HEK293 (cell line): Measurements from ENCODE around the gene COMMD6.

Experiments used
- CTCF ChIA-PET: fragments of 350-600 bp; formaldehyde crosslinking; extraction: SDS; loops from one replicate; lab custom pipeline; 2021; ENCODE audit warnings: antibody characterized with exemption; lab: Yijun Ruan, JAX
- POLR2A ChIA-PET: fragments of 300-600 bp; formaldehyde crosslinking; extraction: SDS; loops from one replicate; lab custom pipeline; 2020; ENCODE audit warnings: antibody characterized with exemption, inconsistent platforms; lab: Yijun Ruan, JAX
- H3K27ac ChIP-seq: fragments of 200-500 bp; sonication (Bioruptor generic); 2 replicates; pipeline ENCODE4 v1.5.1; 2014; ENCODE audit warnings: low read depth, low read length, control low read depth, inconsistent platforms; ENCODE audit errors: extremely low read depth
- H3K36me3 ChIP-seq, 2 experiments: fragments of 200-500 bp in 1 of 2; sonication (Bioruptor generic) in 1 of 2; 1 replicate in 1 of 2; 2 replicates in 1 of 2; pipeline ENCODE4 v1.5.1; 2014 to 2017; ENCODE audit warnings: inconsistent platforms in 2 of 2, low read length in 2 of 2; ENCODE audit not compliant: control insufficient read depth in 2 of 2, insufficient read depth in 1 of 2
- H3K4me1 ChIP-seq: fragments of 200-500 bp; sonication (Bioruptor generic); 2 replicates; pipeline ENCODE4 v1.5.1; 2014; ENCODE audit warnings: mild to moderate bottlenecking, low read length, inconsistent platforms; ENCODE audit not compliant: control insufficient read depth, insufficient read depth
- H3K4me3 ChIP-seq: 2 replicates; pipeline ENCODE4 v1.5.1; 2011; ENCODE audit warnings: low read depth, mild to moderate bottlenecking, control low read depth, low read length, moderate library complexity
- H3K9me3 ChIP-seq: fragments of 200-500 bp; sonication (Bioruptor generic); 2 replicates; pipeline ENCODE4 v1.5.1; 2014; ENCODE audit warnings: low read depth, low read length, inconsistent platforms; ENCODE audit not compliant: control insufficient read depth, insufficient read depth
- KLF10 ChIP-seq: fragments of 450-650 bp; IDR thresholded peaks from 2 replicates; pipeline ENCODE4 v1.5.1; 2018; ENCODE audit warnings: missing biosample characterization, mild to moderate bottlenecking, missing genetic modification characterization
- SP3 ChIP-seq: fragments of 450-650 bp; formaldehyde crosslinking; IDR thresholded peaks from 2 replicates; pipeline ENCODE4 v1.5.1; 2016; ENCODE audit warnings: missing biosample characterization, missing genetic modification characterization
- TRIM28 ChIP-seq: IDR thresholded peaks from 2 replicates; pipeline ENCODE4 v1.6.1; 2011; ENCODE audit warnings: low read length, control low read depth, borderline replicate concordance
- ZBTB17 ChIP-seq: fragments of 450-650 bp; formaldehyde crosslinking; IDR thresholded peaks from 2 replicates; pipeline ENCODE4 v1.5.1; 2016; ENCODE audit warnings: missing biosample characterization, missing genetic modification characterization
- ZBTB48 ChIP-seq: fragments of 450-650 bp; formaldehyde crosslinking; IDR thresholded peaks from 2 replicates; pipeline ENCODE4 v1.5.1; 2016; ENCODE audit warnings: missing biosample characterization, missing genetic modification characterization
- ZNF138 ChIP-seq: fragments of 450-650 bp; formaldehyde crosslinking; IDR thresholded peaks from 2 replicates; pipeline ENCODE4 v1.5.1; 2016; ENCODE audit warnings: missing biosample characterization, missing genetic modification characterization, borderline replicate concordance
- ZNF140 ChIP-seq: fragments of 450-650 bp; formaldehyde crosslinking; IDR thresholded peaks from 2 replicates; pipeline ENCODE4 v1.5.1; 2016; ENCODE audit warnings: missing biosample characterization, missing genetic modification characterization
- ZNF214 ChIP-seq: fragments of 450-650 bp; formaldehyde crosslinking; IDR thresholded peaks from 2 replicates; pipeline ENCODE4 v1.5.1; 2017; ENCODE audit warnings: missing biosample characterization, mild to moderate bottlenecking, missing genetic modification characterization, borderline replicate concordance
- ZNF274 ChIP-seq, 2 experiments: fragments of 200-500 bp in 1 of 2; fragments of 450-650 bp in 1 of 2; sonication (Bioruptor generic) in 1 of 2; formaldehyde crosslinking in 1 of 2; IDR thresholded peaks; 2 replicates each; pipeline versions ENCODE4 v1.5.1 to v1.6.1; 2014 to 2016; ENCODE audit warnings: borderline replicate concordance in 1 of 2, inconsistent platforms in 1 of 2, low read length in 1 of 2, missing biosample characterization in 1 of 2, missing genetic modification characterization in 1 of 2
- ZNF341 ChIP-seq: fragments of 450-650 bp; formaldehyde crosslinking; IDR thresholded peaks from 2 replicates; pipeline ENCODE4; 2016; ENCODE audit warnings: low read depth, missing biosample characterization, missing genetic modification characterization
- ZNF366 ChIP-seq: fragments of 450-650 bp; formaldehyde crosslinking; conservative IDR thresholded peaks from 2 replicates; pipeline ENCODE4 v1.5.1; 2016; ENCODE audit warnings: missing biosample characterization, missing genetic modification characterization
- ZNF394 ChIP-seq: fragments of 450-650 bp; formaldehyde crosslinking; IDR thresholded peaks from 2 replicates; pipeline ENCODE4 v1.5.1; 2016; ENCODE audit warnings: missing biosample characterization, missing genetic modification characterization, mild to moderate bottlenecking, moderate library complexity, borderline replicate concordance
- ZNF501 ChIP-seq: fragments of 450-650 bp; formaldehyde crosslinking; IDR thresholded peaks from 2 replicates; pipeline ENCODE4 v1.5.1; 2016; ENCODE audit warnings: missing biosample characterization, missing genetic modification characterization
- ZNF549 ChIP-seq: fragments of 450-650 bp; IDR thresholded peaks from 2 replicates; pipeline ENCODE4 v1.5.1; 2018; ENCODE audit warnings: missing biosample characterization, missing genetic modification characterization, mild to moderate bottlenecking, inconsistent platforms, moderate library complexity
- ZNF558 ChIP-seq: fragments of 450-650 bp; formaldehyde crosslinking; IDR thresholded peaks from 2 replicates; pipeline ENCODE4 v1.5.1; 2016; ENCODE audit warnings: missing biosample characterization, missing genetic modification characterization
- ZNF571 ChIP-seq: fragments of 450-650 bp; formaldehyde crosslinking; IDR thresholded peaks from 2 replicates; pipeline ENCODE4 v1.5.0; 2017; ENCODE audit warnings: missing biosample characterization, missing genetic modification characterization
- ZNF626 ChIP-seq: fragments of 450-650 bp; sonication (Bioruptor Pico); formaldehyde crosslinking; IDR thresholded peaks from 2 replicates; pipeline ENCODE4 v1.5.1; 2018; ENCODE audit warnings: missing biosample characterization, missing genetic modification characterization, inconsistent platforms
- ZNF670 ChIP-seq: fragments of 450-650 bp; formaldehyde crosslinking; IDR thresholded peaks from 2 replicates; pipeline ENCODE4 v1.5.1; 2016; ENCODE audit warnings: missing biosample characterization, missing genetic modification characterization, low read depth
- TF ChIP-seq, protein P1 (sequence below): fragments of 450-650 bp; formaldehyde crosslinking; IDR thresholded peaks from 2 replicates; pipeline ENCODE4 v1.5.1; 2016; ENCODE audit warnings: missing biosample characterization, missing genetic modification characterization
- TF ChIP-seq, protein P2 (sequence below): fragments of 450-650 bp; formaldehyde crosslinking; IDR thresholded peaks from 2 replicates; pipeline ENCODE4 v1.5.1; 2016; ENCODE audit warnings: missing biosample characterization, missing genetic modification characterization
- TF ChIP-seq, protein P3 (sequence below): fragments of 450-650 bp; formaldehyde crosslinking; IDR thresholded peaks from 2 replicates; pipeline ENCODE4 v1.5.1; 2016; ENCODE audit warnings: missing biosample characterization, missing genetic modification characterization
- TF ChIP-seq, protein P4 (sequence below): fragments of 450-650 bp; formaldehyde crosslinking; IDR thresholded peaks from 2 replicates; pipeline ENCODE4 v1.5.1; 2016; ENCODE audit warnings: missing biosample characterization, missing genetic modification characterization

The COMMD6 gene

DNA sequence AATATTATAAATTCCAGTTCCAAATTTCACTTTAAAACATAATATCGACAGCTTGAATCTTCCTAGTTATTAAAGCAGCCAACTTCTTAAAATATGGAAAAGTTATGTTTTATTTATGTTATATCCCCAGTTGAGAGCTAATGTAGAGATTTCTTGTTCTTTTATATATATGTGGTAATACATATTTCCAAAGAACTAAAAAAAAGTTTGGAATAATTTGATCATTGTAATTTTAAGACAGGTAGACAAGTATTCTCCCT is 54.9 kb downstream of the COMMD6 start:
- ChIA-PET CTCF (interaction anchor here (0.5 to 2.3 kb wide), 21 partner anchors 12 to 1216 kb away, joined by 3 to 14 read pairs (median 5); no protein-coding TSS in a partner anchor), POLR2A (interaction anchor here (1.0 to 1.3 kb wide), 3 partner anchors 14 to 64 kb away, joined by 3 to 5 read pairs (median 4); no protein-coding TSS in a partner anchor)
- Histone ChIP-seq H3K4me3 (peak overlapping the region; percentile 70), H3K9me3 (no peaks in the 10 kb centered on the region), H3K36me3 (no peaks in the 10 kb centered on the region)
- TF ChIP-seq, protein P1, sequence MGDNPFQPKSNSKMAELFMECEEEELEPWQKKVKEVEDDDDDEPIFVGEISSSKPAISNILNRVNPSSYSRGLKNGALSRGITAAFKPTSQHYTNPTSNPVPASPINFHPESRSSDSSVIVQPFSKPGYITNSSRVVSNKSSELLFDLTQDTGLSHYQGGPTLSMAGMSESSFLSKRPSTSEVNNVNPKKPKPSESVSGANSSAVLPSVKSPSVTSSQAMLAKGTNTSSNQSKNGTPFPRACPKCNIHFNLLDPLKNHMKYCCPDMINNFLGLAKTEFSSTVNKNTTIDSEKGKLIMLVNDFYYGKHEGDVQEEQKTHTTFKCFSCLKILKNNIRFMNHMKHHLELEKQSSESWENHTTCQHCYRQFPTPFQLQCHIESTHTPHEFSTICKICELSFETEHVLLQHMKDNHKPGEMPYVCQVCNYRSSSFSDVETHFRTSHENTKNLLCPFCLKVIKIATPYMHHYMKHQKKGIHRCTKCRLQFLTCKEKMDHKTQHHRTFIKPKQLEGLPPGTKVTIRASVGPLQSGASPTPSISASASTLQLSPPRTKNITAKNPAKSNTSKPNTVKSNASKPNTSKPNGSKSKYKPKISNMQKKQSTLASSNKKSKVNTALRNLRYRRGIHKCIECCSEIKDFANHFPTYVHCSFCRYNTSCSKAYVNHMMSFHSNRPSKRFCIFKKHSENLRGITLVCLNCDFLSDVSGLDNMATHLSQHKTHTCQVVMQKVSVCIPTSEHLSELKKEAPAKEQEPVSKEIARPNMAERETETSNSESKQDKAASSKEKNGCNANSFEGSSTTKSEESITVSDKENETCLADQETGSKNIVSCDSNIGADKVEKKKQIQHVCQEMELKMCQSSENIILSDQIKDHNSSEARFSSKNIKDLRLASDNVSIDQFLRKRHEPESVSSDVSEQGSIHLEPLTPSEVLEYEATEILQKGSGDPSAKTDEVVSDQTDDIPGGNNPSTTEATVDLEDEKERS (tag by site-specific recombination) = no peak
- TF ChIP-seq, protein P2, sequence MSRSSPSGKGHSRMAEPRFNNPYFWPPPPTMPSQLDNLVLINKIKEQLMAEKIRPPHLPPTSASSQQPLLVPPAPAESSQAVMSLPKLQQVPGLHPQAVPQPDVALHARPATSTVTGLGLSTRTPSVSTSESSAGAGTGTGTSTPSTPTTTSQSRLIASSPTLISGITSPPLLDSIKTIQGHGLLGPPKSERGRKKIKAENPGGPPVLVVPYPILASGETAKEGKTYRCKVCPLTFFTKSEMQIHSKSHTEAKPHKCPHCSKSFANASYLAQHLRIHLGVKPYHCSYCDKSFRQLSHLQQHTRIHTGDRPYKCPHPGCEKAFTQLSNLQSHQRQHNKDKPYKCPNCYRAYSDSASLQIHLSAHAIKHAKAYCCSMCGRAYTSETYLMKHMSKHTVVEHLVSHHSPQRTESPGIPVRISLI (tag by site-specific recombination) = 0 out of 2 replicates have a peak, but pooled peaks have one; percentile 44
- TF ChIP-seq, all 188 proteins: peak for 1
- H3K27ac ChIP-seq = no peak overlapping the region
- no peaks in the 10 kb centered on the region; the same call in 1 of the 2 replicates for H3K4me1 ChIP-seq

DNA sequence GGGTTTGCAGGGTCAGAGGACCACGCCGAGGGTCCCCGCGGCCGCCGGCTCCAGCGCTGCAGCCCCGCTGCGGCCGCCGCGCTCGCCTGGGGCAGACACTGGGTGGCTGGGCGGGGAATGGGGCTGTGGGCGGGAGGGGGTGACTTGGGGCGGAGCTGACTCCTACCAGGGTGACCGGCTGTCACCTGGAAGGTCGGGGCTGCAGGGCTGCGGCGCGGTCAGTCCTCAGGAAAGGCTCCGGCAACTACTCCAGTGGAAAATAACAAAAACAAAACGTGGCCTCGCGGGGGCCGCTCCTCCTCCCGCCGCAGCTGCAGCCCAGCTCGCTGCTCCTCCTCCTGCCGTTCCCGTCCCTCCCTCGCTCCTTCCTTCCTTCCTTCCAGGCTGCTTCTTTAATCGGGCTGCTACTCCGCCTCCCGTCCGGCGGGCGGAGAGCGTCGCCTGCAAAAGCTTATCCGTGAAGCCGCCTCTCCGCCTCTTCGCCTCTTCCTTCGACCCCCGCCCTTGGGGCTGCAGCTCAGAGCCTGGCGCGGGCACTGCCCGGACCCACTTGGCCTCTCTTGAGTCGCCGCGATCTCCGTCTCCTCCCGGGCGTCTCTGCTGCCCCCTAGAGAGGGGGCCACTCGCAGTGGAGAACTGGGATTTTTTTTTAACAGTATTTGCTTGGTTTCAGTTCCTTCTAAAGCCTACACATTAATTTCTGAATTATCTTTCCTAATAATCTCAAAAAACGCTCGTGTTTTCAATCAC is 55.4 kb downstream of the COMMD6 start, which contains the start of gene TBC1D4:
TSS of gene TBC1D4 (minus strand) at position 100 of the 750 bp plus-strand sequence. CDS start 402 bp downstream, outside the sequence.
- no peaks in the 10 kb centered on the region for H3K36me3 ChIP-seq
- H3K4me3 ChIP-seq = peak within 1 kb of the TSS; percentile 70
- POLR2A ChIA-PET = interaction anchor here (0.8 to 1.4 kb wide), 6 partner anchors 13 to 68 kb away, joined by 3 to 5 read pairs (median 4); partner anchors contain the start of gene COMMD6
- no peaks in the 10 kb centered on the region for H3K9me3 ChIP-seq
- no peaks in the 10 kb centered on the region; the same call in 1 of the 2 replicates for H3K4me1 ChIP-seq
- H3K27ac ChIP-seq = peak within 1 kb of the TSS; percentile 75; the same call in 1 of the 2 replicates
- CTCF ChIA-PET = interaction anchor here (0.5 to 2.3 kb wide), 29 partner anchors 9 to 1468 kb away, joined by 3 to 14 read pairs (median 4); partner anchors contain the start of gene UCHL3
- TF ChIP-seq KLF10 (no peak), TRIM28 (peak; percentile 76; the same call in 1 of the 2 replicates), ZNF549 (tag by site-specific recombination) (no peak), ZNF626 (no peak), ZNF670 (no peak), ZNF138 (no peak), ZNF501 (tag by site-specific recombination) (peak; percentile 95), ZNF558 (no peak), ZBTB48 (tag by site-specific recombination) (no peak), ZNF366 (peak; percentile 99), ZNF214 (tag by site-specific recombination) (no peak), ZNF571 (tag by site-specific recombination) (no peak), SP3 (peak; percentile 86; the same call in 1 of the 2 replicates), ZNF341 (peak; percentile 100), ZNF394 (tag by site-specific recombination) (peak; percentile 100), ZNF274 (IDR thresholded peaks at IDR 0.05; ENCODE audit: low read length) (no peak), ZNF274 (tag by site-specific recombination; IDR thresholded peaks at IDR 0.05; ENCODE audit: borderline replicate concordance) (no peak), ZBTB17 (peak; percentile 97), ZNF140 (tag by site-specific recombination) (no peak)
- TF ChIP-seq, protein P3, sequence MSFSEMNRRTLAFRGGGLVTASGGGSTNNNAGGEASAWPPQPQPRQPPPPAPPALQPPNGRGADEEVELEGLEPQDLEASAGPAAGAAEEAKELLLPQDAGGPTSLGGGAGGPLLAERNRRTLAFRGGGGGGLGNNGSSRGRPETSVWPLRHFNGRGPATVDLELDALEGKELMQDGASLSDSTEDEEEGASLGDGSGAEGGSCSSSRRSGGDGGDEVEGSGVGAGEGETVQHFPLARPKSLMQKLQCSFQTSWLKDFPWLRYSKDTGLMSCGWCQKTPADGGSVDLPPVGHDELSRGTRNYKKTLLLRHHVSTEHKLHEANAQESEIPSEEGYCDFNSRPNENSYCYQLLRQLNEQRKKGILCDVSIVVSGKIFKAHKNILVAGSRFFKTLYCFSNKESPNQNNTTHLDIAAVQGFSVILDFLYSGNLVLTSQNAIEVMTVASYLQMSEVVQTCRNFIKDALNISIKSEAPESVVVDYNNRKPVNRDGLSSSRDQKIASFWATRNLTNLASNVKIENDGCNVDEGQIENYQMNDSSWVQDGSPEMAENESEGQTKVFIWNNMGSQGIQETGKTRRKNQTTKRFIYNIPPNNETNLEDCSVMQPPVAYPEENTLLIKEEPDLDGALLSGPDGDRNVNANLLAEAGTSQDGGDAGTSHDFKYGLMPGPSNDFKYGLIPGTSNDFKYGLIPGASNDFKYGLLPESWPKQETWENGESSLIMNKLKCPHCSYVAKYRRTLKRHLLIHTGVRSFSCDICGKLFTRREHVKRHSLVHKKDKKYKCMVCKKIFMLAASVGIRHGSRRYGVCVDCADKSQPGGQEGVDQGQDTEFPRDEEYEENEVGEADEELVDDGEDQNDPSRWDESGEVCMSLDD (tag by site-specific recombination) = peak; percentile 62; the same call in 1 of the 2 replicates
- TF ChIP-seq, protein P4, sequence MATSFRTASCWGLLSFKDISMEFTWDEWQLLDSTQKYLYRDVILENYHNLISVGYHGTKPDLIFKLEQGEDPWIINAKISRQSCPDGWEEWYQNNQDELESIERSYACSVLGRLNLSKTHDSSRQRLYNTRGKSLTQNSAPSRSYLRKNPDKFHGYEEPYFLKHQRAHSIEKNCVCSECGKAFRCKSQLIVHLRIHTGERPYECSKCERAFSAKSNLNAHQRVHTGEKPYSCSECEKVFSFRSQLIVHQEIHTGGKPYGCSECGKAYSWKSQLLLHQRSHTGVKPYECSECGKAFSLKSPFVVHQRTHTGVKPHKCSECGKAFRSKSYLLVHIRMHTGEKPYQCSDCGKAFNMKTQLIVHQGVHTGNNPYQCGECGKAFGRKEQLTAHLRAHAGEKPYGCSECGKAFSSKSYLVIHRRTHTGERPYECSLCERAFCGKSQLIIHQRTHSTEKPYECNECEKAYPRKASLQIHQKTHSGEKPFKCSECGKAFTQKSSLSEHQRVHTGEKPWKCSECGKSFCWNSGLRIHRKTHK (tag by site-specific recombination) = no peak
- TF ChIP-seq, protein P2 (tag by site-specific recombination) = peak; percentile 96
